ENCODE results near the gene NUP42.

GRCh38 chr7:23247603-23248335, 65.9 kb downstream of the NUP42 start:
- TF ChIP-seq TAF1 (IDR thresholded peaks at IDR 0.05; ENCODE audit: low read depth, low read length) (no peak), POLR2A (IDR thresholded peaks at IDR 0.05; ENCODE audit: low read depth, low read length) (no peak), POLR2AphosphoS5 (IDR thresholded peaks at IDR 0.05; ENCODE audit: low read depth, low read length) (no peak), PAX5 (IDR thresholded peaks at IDR 0.05; ENCODE audit: insufficient read depth, low read length, severe bottlenecking) (no peak), SPI1 (IDR thresholded peaks at IDR 0.05; ENCODE audit: low read depth, low read length) (peak; percentile 93)

All from GM12891 (cell line).